Prostate gland (tissue), 2 donors: Measurements from ENCODE around the gene LPIN3.

Experiments used
- POLR2A ChIP-seq: fragments of 450-650 bp; IDR thresholded peaks from one replicate; pipeline ENCODE4 v1.6.1; 2016; ENCODE audit warnings: antibody characterized with exemption, mild to moderate bottlenecking
- TF ChIP-seq, protein P1 (sequence below), 4 experiments: fragments of 200-600 bp in 2 of 4; fragments of 450-650 bp in 2 of 4; sonication (generic) in 2 of 4; IDR thresholded peaks; 1 replicate in 3 of 4; 2 replicates in 1 of 4; pipeline ENCODE4 v1.5.1; 2016 to 2019; ENCODE audit warnings: antibody characterized with exemption in 4 of 4, mild to moderate bottlenecking in 2 of 4, moderate library complexity in 2 of 4

DNA sequence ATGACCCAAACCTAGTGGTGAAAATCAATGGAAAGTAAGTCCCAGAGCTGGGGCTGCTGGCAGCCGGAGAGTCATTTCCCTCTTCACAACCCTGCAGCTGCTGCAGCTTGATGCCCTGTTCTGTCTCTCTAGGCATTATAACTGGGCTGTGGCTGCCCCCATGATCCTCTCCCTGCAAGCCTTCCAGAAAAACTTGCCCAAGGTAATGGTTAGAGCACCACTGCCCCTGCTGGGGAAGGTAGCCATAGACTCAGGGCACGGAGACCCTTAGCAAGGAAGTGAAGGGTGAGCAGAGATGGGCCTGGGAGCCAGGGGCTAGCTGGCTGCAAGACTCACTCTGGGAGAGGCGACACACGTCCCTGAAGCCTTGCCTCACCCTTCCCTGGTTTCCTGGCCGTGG, 12.0 kb downstream of the LPIN3 start:
- no peak for TF ChIP-seq POLR2A
- TF ChIP-seq, protein P1, sequence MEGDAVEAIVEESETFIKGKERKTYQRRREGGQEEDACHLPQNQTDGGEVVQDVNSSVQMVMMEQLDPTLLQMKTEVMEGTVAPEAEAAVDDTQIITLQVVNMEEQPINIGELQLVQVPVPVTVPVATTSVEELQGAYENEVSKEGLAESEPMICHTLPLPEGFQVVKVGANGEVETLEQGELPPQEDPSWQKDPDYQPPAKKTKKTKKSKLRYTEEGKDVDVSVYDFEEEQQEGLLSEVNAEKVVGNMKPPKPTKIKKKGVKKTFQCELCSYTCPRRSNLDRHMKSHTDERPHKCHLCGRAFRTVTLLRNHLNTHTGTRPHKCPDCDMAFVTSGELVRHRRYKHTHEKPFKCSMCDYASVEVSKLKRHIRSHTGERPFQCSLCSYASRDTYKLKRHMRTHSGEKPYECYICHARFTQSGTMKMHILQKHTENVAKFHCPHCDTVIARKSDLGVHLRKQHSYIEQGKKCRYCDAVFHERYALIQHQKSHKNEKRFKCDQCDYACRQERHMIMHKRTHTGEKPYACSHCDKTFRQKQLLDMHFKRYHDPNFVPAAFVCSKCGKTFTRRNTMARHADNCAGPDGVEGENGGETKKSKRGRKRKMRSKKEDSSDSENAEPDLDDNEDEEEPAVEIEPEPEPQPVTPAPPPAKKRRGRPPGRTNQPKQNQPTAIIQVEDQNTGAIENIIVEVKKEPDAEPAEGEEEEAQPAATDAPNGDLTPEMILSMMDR (IDR thresholded peaks at IDR 0.05) = no peak
